GM23248 (cell line): ENCODE data around the gene IFFO2.

Experiments used
- EZH2 ChIP-seq: fragments of 200-600 bp; sonication (generic); IDR thresholded peaks from 2 replicates; pipeline ENCODE4 v1.6.1; 2018; ENCODE audit warnings: antibody characterized with exemption, mild to moderate bottlenecking; ENCODE audit not compliant: insufficient read depth, poor library complexity, severe bottlenecking
- EZH2phosphoT487 ChIP-seq: fragments of 200-600 bp; sonication (generic); IDR thresholded peaks from 2 replicates; pipeline ENCODE4 v1.6.1; 2018; ENCODE audit warnings: antibody characterized with exemption, moderate library complexity, mild to moderate bottlenecking, low read depth; ENCODE audit not compliant: insufficient read depth

- TF ChIP-seq EZH2 (no peak), EZH2phosphoT487 (no peak)
Observed at GRCh38 chr1:18936814-18937481, 19.5 kb downstream of the IFFO2 start.
